K562 (cell line): Measurements from ENCODE around the gene COA3. TPM values are rescaled to one million over a fixed set of nuclear protein-coding genes. Genes with fewer than 3 reads are reported as not detected.

Experiments
- ARNT ChIP-seq, 2 experiments: fragments of 450-650 bp; IDR thresholded peaks; 2 replicates each; pipeline ENCODE4 v1.6.1; 2016; ENCODE audit warnings: mild to moderate bottlenecking in 1 of 2
- DACH1 ChIP-seq: fragments of 450-650 bp; IDR thresholded peaks from 2 replicates; pipeline ENCODE4 v1.6.1; 2018; ENCODE audit not compliant: partially characterized antibody
- EGR1 ChIP-seq: fragments of 450-650 bp; conservative IDR thresholded peaks from 2 replicates; pipeline ENCODE4 v1.6.1; 2017; ENCODE audit warnings: mild to moderate bottlenecking
- EZH2 ChIP-seq: IDR thresholded peaks from 2 replicates; pipeline ENCODE4 v1.6.1; 2012; ENCODE audit warnings: low read depth, mild to moderate bottlenecking, inconsistent platforms, low read length, borderline replicate concordance
- GABPA ChIP-seq: fragments of 200-800 bp; sonication (Bioruptor generic); conservative IDR thresholded peaks from 2 replicates; pipeline ENCODE4 v1.6.1; 2016; ENCODE audit warnings: low read depth, missing genetic modification characterization, missing compliant biosample characterization
- ILK ChIP-seq: fragments of 450-650 bp; IDR thresholded peaks from 2 replicates; pipeline ENCODE4 v1.6.1; 2016; ENCODE audit warnings: missing genetic modification characterization, low read depth, mild to moderate bottlenecking, missing compliant biosample characterization, moderate library complexity, borderline replicate concordance
- KAT2B ChIP-seq: IDR thresholded peaks from one replicate; pipeline ENCODE4 v1.6.1; 2012; ENCODE audit warnings: low read depth, mild to moderate bottlenecking, control low read depth, inconsistent platforms, low read length, moderate library complexity
- MTA2 ChIP-seq: fragments of 450-650 bp; IDR thresholded peaks from 2 replicates; pipeline ENCODE4 v1.6.1; 2016; ENCODE audit warnings: low read depth
- PHB ChIP-seq: fragments of 250-450 bp; sonication (Bioruptor Pico); IDR thresholded peaks from 2 replicates; pipeline ENCODE4 v1.5.0; 2021
- PML ChIP-seq: IDR thresholded peaks from 2 replicates; pipeline ENCODE4 v1.6.1; 2012; ENCODE audit warnings: low read length, inconsistent platforms
- PPARD ChIP-seq: fragments of 250-450 bp; sonication (Bioruptor Pico); IDR thresholded peaks from 2 replicates; pipeline ENCODE4 v1.8.0; 2022; ENCODE audit warnings: inconsistent platforms, mild to moderate bottlenecking, moderate library complexity
- PTRF ChIP-seq: fragments of 450-650 bp; IDR thresholded peaks from 2 replicates; pipeline ENCODE4 v1.6.1; 2016; ENCODE audit warnings: mild to moderate bottlenecking, missing genetic modification characterization, missing compliant biosample characterization
- PURB ChIP-seq: sonication (generic); formaldehyde crosslinking; IDR thresholded peaks from 2 replicates; pipeline ENCODE4 v1.9.0; 2021; ENCODE audit warnings: low read depth, mild to moderate bottlenecking, missing genetic modification reagents
- RFX7 ChIP-seq: fragments of 250-450 bp; sonication (Bioruptor Pico); IDR thresholded peaks from 2 replicates; pipeline ENCODE4 v1.5.1; 2021; ENCODE audit warnings: mild to moderate bottlenecking
- ZNF165 ChIP-seq: fragments of 250-450 bp; sonication (Bioruptor Pico); IDR thresholded peaks from 2 replicates; pipeline ENCODE4 v1.4.0; 2020; ENCODE audit warnings: borderline replicate concordance
- ZNF184 ChIP-seq: sonication (generic); formaldehyde crosslinking; IDR thresholded peaks from 2 replicates; pipeline ENCODE4 v1.5.0; 2020; ENCODE audit warnings: missing genetic modification reagents
- ZNF282 ChIP-seq: sonication (generic); formaldehyde crosslinking; IDR thresholded peaks from 2 replicates; pipeline ENCODE4 v1.8.1; 2023; ENCODE audit warnings: missing genetic modification reagents
- ZNF551 ChIP-seq: fragments of 250-450 bp; sonication (Bioruptor Pico); IDR thresholded peaks from 2 replicates; pipeline ENCODE4 v1.5.0; 2021; ENCODE audit warnings: mild to moderate bottlenecking, moderate library complexity
- ZNF707 ChIP-seq: fragments of 250-450 bp; sonication (Bioruptor Pico); conservative IDR thresholded peaks from 2 replicates; pipeline ENCODE4 v1.8.0; 2022; ENCODE audit warnings: inconsistent platforms, mild to moderate bottlenecking, moderate library complexity
- ZSCAN32 ChIP-seq: fragments of 450-650 bp; formaldehyde crosslinking; IDR thresholded peaks from 2 replicates; pipeline ENCODE4 v1.4.0; 2020; ENCODE audit warnings: mild to moderate bottlenecking, moderate library complexity
- polyA plus RNA-seq, 8 experiments: library from polyadenylated mRNA; depleted of rRNA in 4 of 8; stranded (reverse) in 5 of 8; unstranded in 3 of 8; fragments of >200 nt; fragmentation: Nextera tagmentation in 2 of 8; fragmentation: Illumina TruSeq in 1 of 8; extraction: Ambion mirVana in 2 of 8; extraction: Trizol in 1 of 8; gene quantifications; 2 replicates each; pipeline versions ENCODE4 v1.2.1 to v1.2.3, GENCODE V29; 2011 to 2014; ENCODE audit warnings: inconsistent platforms in 1 of 8, missing spikeins in 1 of 8
- total RNA-seq, 7 experiments: library from RNA; depleted of rRNA in 6 of 7; stranded (reverse); fragments of >200 nt in 6 of 7; fragmentation: Illumina TruSeq in 2 of 7; extraction: Trizol in 2 of 7; gene quantifications; 2 replicates each; pipeline versions ENCODE4 v1.2.1 to v1.2.3, GENCODE V29; 2011 to 2021; ENCODE audit warnings: low replicate concordance in 1 of 7
- TF ChIP-seq, protein P1 (sequence below): fragments of 450-650 bp; IDR thresholded peaks from 2 replicates; pipeline ENCODE4 v1.6.1; 2016; ENCODE audit warnings: missing biosample characterization, missing genetic modification characterization
- TF ChIP-seq, protein P2 (sequence below): fragments of 250-450 bp; sonication (Bioruptor Pico); IDR thresholded peaks from 2 replicates; pipeline ENCODE4 v1.5.0; 2021; ENCODE audit warnings: mild to moderate bottlenecking, moderate library complexity
- TF ChIP-seq, protein P3 (sequence below): sonication (generic); formaldehyde crosslinking; IDR thresholded peaks from 2 replicates; pipeline ENCODE4 v1.8.0; 2022; ENCODE audit warnings: mild to moderate bottlenecking, missing genetic modification reagents
- TF ChIP-seq, protein P4 (sequence below): fragments of 450-650 bp; IDR thresholded peaks from 2 replicates; pipeline ENCODE4 v1.6.1; 2014; ENCODE audit warnings: low read depth, mild to moderate bottlenecking, moderate library complexity, borderline replicate concordance

The COA3 gene
- total and polyA plus RNA-seq, 9 of the 15 experiments (the other 6 are each of a cell fraction or from before 2014, with no cell fraction given) = 49.6 to 153 (median 61.4) TPM

DNA sequence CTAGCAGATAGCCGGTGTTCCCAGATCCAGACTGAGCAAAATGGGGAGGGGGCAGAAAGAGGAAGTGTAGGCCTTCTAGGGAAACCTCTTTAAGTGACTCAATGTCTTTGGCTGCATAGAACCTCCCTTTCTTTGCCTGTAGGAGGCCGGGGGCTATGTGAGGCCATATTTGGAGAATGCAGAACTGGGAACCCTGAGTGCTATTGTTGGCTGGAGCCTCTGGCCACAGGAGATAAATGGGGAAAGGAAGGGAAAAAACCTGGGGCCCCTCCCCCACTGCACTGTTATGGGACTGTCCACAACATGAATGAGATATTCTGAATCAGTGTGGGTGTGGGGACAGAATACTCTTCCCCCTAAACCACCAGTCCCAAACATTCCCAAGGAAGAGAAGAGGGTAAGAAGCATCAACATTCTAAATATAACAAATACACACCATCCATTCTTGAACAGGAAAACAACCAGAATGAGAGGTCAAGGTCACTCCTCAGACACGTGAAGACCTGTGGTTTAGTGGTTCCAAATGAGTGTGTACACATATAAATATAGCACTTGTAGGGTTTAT is 22.9 kb downstream of the COA3 start (continued):
- TF ChIP-seq, protein P1, sequence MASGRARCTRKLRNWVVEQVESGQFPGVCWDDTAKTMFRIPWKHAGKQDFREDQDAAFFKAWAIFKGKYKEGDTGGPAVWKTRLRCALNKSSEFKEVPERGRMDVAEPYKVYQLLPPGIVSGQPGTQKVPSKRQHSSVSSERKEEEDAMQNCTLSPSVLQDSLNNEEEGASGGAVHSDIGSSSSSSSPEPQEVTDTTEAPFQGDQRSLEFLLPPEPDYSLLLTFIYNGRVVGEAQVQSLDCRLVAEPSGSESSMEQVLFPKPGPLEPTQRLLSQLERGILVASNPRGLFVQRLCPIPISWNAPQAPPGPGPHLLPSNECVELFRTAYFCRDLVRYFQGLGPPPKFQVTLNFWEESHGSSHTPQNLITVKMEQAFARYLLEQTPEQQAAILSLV (tag) = no peak
- TF ChIP-seq PURB (CRISPR knock-in tag) (no peak), PML (no peak), PTRF (tag) (no peak), PPARD (no peak), ZNF707 (CRISPR knock-in tag) (no peak), ZSCAN32 (CRISPR knock-in tag) (no peak), RFX7 (CRISPR knock-in tag) (no peak), PHB (CRISPR knock-in tag) (no peak), ZNF551 (CRISPR knock-in tag) (no peak), ZNF165 (no peak), ARNT (IDR thresholded peaks at IDR 0.05) (no peak), ILK (tag) (no peak), MTA2 (peak; percentile 56), EZH2 (no peak), KAT2B (no peak), EGR1 (peak; percentile 39), DACH1 (no peak), ZNF184 (CRISPR knock-in tag) (no peak), ZNF282 (CRISPR knock-in tag) (no peak), GABPA (tag) (0 out of 2 replicates have a peak, but pooled peaks have one; percentile 13)
- TF ChIP-seq, protein P2, sequence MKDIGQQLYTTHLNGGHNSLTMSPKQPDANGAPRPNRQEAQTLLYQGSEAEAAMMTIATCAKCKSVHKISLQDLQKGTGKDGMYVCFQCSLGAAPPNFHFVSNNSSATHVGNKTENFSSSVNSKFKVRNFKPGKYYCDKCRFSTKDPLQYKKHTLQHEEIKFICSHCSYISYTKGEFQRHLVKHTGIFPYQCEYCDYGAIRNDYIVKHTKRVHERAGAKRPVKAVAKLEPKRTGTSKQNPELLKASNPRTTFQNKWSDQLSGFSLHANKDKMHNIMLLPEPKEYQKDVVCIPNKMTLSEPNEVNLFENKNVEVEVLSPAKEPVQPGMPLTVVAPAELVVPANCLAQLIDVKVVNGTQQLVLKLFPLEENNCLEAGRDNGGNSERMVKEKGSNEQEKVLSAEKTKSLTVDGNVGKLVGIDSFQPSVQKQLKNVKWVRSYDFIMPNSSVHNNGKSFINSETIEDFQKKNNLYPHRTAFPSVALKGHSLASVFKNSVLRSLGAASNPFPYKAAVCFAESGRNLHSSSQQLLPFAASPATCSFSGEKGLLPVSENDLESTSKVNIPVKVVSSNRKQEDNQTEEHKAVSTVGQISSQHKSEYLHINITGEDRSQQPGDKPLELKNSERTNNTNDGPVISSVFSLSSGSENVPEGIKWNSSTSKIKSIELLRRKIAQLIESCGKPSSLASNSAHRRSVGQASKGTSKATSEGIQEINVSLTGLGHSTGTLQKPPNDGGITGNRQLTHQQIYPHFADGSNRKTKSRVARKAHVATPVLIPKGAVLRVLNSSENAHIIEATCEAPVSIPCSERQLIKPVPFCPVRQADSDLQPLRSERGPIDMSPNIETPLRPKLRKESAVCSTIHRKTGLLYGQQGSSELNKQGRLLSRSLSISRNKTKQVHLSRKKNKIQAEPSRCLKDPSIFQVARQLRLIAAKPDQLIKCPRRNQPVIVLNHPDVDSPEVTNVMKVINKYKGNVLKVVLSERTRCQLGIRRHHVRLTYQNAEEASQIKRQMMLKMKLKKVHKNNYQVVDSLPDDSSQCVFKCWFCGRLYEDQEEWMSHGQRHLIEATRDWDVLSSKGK (CRISPR knock-in tag) = no peak
- TF ChIP-seq, protein P3, sequence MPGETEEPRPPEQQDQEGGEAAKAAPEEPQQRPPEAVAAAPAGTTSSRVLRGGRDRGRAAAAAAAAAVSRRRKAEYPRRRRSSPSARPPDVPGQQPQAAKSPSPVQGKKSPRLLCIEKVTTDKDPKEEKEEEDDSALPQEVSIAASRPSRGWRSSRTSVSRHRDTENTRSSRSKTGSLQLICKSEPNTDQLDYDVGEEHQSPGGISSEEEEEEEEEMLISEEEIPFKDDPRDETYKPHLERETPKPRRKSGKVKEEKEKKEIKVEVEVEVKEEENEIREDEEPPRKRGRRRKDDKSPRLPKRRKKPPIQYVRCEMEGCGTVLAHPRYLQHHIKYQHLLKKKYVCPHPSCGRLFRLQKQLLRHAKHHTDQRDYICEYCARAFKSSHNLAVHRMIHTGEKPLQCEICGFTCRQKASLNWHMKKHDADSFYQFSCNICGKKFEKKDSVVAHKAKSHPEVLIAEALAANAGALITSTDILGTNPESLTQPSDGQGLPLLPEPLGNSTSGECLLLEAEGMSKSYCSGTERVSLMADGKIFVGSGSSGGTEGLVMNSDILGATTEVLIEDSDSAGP (CRISPR knock-in tag) = no peak
- TF ChIP-seq, protein P4, sequence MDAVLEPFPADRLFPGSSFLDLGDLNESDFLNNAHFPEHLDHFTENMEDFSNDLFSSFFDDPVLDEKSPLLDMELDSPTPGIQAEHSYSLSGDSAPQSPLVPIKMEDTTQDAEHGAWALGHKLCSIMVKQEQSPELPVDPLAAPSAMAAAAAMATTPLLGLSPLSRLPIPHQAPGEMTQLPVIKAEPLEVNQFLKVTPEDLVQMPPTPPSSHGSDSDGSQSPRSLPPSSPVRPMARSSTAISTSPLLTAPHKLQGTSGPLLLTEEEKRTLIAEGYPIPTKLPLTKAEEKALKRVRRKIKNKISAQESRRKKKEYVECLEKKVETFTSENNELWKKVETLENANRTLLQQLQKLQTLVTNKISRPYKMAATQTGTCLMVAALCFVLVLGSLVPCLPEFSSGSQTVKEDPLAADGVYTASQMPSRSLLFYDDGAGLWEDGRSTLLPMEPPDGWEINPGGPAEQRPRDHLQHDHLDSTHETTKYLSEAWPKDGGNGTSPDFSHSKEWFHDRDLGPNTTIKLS = no peak; the same call in 1 of the 2 replicates
